Measurements from ENCODE around the gene OR2AE1.
A peak's percentile ranks its signal among the peaks of the same experiment; 100 is the strongest.
"Not testable (repeated sequence)": the region's sequence is repeated elsewhere in the genome, so short reads cannot be mapped to it uniquely, and the experiment has no call there.

Gene OR2AE1

GRCh38 chr7:99867477-99867876, 9.4 kb downstream of the OR2AE1 start:
- H3K4me3 ChIP-seq (ENCODE audit: low read length); DNase-seq (ENCODE audit: low read depth, low spot score): not testable (repeated sequence)

DNA sequence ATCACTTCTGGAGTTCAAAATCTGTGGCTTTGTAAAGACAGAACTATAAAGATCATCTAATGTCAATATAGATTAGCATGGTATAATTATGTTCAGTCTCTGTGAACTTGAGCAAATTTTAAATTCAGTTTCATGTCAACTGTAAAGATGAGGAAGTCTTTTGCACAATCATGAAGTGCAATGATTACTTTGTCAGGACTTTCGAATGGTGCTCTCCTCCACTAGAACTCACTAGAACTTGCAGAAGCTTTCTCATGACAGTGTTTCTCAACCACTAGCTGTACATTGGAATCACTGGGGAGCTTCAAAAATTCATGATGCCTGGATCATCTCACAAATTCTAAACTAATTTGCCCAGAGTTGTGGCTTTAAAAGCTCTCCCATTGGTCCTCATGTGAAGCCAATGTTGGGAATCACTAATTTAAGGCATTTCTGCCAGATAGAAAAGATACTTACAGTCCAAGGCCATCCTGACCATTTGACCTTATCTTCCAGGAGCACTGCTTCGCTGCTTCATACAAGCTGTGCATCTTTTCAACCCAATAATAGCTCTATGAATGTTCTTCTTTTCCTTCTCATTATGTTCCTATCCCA, 12.9 kb downstream of the OR2AE1 start:
- no peak for DNase-seq (ENCODE audit: low read depth, low spot score)

DNA sequence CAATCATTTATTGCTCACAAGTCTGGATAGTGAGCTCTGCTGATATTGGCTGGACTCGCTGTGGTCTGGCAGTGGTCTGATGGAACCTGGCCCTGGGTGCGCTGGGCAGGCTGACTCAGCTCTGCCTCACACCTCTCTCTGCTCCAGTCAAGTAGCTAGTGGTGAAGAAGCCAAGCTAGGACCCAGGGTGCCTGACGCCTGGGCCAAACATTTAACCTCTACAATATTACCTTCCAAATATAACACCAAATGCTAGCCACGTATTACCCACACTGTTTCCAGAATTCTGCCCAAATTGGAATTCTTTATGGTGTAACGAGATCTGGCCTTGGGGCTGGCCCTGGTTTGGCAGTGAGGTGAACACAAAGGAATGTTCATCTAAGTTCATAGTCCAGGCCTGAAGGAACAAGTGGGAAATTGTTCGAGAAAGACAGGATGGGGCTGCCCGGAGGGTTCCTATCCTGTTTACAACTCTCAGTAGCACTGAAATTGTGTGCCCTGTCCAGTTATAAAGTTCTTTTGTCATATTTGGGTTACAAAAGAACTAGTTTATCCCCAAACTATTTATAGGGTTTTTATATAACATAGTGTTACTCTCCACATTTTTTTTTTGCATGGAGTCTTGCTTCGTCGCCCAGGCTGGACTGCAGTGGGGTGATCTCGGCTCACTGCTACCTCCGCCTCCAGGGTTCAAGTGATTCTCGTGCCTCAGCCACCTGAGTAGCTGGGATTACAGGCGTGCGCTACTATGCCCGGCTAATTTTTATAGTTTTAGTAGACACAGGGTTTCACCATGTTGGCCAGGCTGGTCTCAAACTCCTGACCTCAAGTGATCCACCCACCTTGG, 16.3 kb downstream of the OR2AE1 start:
- no peak for DNase-seq (ENCODE audit: low read depth, low spot score)
- no peak overlapping the region for H3K4me3 ChIP-seq (ENCODE audit: low read length)

More for the DNA sequence above, 12.9 kb downstream of the OR2AE1 start:
- H3K4me3 ChIP-seq (ENCODE audit: low read length), result no peak overlapping the region

DNA sequence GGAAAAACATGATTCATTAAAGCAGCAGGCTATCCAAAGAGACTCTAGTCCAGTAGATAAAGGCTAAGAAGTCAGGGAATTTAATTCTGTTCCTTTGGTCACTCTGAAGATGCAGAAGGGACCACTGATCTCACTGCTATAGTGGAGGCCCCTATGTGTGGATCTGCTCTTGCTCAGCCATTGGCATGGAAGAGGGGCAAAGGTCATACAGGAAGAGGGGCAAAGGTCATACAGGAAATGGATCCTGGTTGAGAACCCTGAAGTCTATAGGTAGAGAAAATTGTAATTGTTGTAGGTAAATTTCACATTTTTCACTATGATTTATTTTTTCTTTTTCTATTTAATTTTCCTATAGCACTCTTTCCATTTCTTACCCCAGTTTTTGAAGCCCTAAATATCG, 21.6 kb downstream of the OR2AE1 start:
- H3K4me3 ChIP-seq (ENCODE audit: low read length), result no peak overlapping the region
- DNase-seq (ENCODE audit: low read depth, low spot score), result no peak

- no peak overlapping the region for H3K4me3 ChIP-seq (ENCODE audit: low read length)
- no peak for DNase-seq (ENCODE audit: low read depth, low spot score)
These were observed 28.2 kb downstream of the OR2AE1 start for GRCh38 chr7:99848420-99849216.

DNA sequence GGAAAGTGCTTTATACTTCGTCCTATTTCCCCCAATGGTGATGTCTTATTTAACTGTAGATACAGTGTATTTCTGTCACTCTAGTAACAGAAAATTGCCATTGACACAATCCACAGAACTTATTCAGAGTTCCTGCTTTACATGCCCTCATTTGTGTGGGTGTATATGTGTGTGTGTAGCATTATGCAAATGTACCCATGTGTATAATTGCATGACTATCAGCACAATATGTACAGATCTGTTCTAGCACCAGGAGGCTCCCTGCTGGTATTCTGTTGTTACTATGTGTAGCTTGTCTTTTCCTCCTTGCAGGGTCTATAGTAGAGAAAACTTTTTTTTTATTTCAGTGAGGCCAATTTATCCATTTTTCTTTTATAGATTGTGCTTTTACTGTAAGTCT, 32.5 kb downstream of the OR2AE1 start:
- no peak for DNase-seq (ENCODE audit: low read depth, low spot score)
- no peak overlapping the region for H3K4me3 ChIP-seq (ENCODE audit: low read length)

DNA sequence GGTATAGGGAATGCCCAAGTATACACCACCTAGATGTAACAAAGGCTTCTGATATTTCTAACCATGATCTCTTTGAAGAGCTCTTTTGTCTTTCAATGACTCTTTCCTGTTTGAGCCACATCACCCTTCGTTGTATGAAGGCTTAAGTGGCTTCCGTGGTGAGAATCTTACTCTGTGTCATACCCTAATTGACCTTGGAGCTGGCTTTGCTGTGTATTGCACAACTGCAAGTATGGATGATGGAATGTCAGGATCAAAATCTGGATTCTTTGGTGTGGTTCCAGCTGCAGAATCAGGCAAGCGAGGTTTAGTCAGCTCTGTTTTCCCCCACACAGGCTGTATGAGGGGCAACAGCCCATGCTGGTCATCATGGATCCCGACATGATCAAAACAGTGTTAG, 33.0 kb downstream of the OR2AE1 start:
- no peak overlapping the region for H3K4me3 ChIP-seq (ENCODE audit: low read length)

GRCh38 chr7:99842926-99843325, 33.9 kb downstream of the OR2AE1 start:
- H3K4me3 ChIP-seq (ENCODE audit: low read length), result no peak overlapping the region
- DNase-seq (ENCODE audit: low read depth, low spot score), result no peak

More for the DNA sequence above, 33.0 kb downstream of the OR2AE1 start:
- DNase-seq (ENCODE audit: low read depth, low spot score), result no peak

DNA sequence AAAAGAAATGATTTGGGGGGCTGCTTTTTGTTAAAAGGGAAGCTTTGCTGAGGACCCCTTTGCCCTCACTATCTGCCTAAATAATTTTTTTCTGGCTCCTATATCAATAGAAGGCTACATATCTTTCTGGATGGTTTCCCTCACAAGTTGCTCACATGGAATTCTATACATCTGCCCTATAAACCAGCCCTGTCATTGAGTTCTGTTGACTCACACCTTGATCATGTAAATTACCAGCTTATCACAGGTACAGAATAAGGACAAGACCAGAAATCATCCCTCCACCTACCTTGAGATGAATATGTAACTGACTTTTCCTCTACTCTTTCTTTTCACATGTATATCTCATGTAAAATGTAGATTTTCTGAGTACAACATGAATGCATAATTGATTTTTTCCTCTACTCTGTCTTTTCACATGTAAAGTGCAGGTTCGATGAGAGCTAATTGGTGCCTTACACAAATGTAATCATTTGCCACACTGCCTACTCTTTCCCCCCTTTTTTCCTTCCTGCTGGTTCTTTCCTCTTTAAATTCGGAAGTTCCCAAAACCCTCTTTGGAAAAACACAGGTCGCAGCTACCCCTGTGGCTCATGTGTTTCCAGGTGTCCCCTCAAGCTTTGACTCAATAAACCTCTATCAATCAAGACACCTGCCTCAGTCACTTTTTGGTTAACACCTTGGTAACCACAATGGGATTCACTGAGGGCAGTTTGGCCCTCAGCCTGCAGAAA, 36.5 kb downstream of the OR2AE1 start:
- no peak for DNase-seq (ENCODE audit: low read depth, low spot score)

GRCh38 chr7:99839287-99840021, 37.4 kb downstream of the OR2AE1 start:
- peak; percentile 18 for DNase-seq (ENCODE audit: low read depth, low spot score)
- no peak overlapping the region for H3K4me3 ChIP-seq (ENCODE audit: low read length)

More for the DNA sequence above, 36.5 kb downstream of the OR2AE1 start:
- no peak overlapping the region for H3K4me3 ChIP-seq (ENCODE audit: low read length)

GRCh38 chr7:99837649-99838361, 39.0 kb downstream of the OR2AE1 start:
- DNase-seq (ENCODE audit: low read depth, low spot score), result no peak
- H3K4me3 ChIP-seq (ENCODE audit: low read length), result no peak overlapping the region

- DNase-seq (ENCODE audit: low read depth, low spot score), result no peak
These were observed 41.6 kb downstream of the OR2AE1 start for GRCh38 chr7:99835189-99835588.

GRCh38 chr7:99834382-99834781, 42.5 kb downstream of the OR2AE1 start:
- H3K4me3 ChIP-seq (ENCODE audit: low read length), result no peak overlapping the region

More at GRCh38 chr7:99835189-99835588, 41.6 kb downstream of the OR2AE1 start:
- H3K4me3 ChIP-seq (ENCODE audit: low read length), result no peak overlapping the region

GRCh38 chr7:99833289-99833877, 43.5 kb downstream of the OR2AE1 start:
- no peak for DNase-seq (ENCODE audit: low read depth, low spot score)
- no peak overlapping the region for H3K4me3 ChIP-seq (ENCODE audit: low read length)

More at GRCh38 chr7:99834382-99834781, 42.5 kb downstream of the OR2AE1 start:
- DNase-seq (ENCODE audit: low read depth, low spot score), result no peak

GRCh38 chr7:99831595-99831994, 45.2 kb downstream of the OR2AE1 start:
- H3K4me3 ChIP-seq (ENCODE audit: low read length), result no peak overlapping the region
- no peak for DNase-seq (ENCODE audit: low read depth, low spot score)

DNA sequence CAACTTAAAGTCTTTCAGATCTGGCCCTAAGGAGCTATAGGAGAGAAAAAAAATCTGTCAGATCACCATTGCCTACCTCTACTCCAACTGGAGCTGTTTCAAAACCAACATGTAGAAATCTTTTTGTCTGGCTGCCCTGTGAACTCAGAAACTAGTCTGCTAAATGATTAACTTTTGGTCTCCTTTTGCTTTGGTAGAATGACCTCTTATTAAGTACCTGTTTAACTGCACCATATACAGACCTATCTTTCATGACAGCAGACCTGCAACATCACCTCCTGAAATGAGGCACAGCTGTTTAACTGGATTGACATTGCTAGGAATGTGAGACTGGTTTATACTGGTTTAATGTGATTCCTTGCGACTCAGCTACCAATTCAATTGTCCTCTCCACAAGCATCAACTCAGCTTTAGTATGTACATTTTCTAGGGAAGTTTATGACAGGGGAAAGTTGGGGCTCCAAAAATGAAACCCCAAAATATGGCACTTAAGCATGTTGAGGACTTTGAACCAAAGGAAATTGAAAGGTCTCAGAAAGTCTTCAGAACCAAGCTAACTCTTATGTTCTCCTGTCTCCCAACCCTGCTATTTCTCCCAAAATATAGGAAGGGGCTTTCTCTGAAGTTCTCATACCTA, 47.2 kb downstream of the OR2AE1 start:
- no peak overlapping the region for H3K4me3 ChIP-seq (ENCODE audit: low read length)
- no peak for DNase-seq (ENCODE audit: low read depth, low spot score)

GRCh38 chr7:99828811-99829210, 48.0 kb downstream of the OR2AE1 start:
- H3K4me3 ChIP-seq (ENCODE audit: low read length), result no peak overlapping the region
- DNase-seq (ENCODE audit: low read depth, low spot score), result no peak

Data from Jurkat, Clone E6-1 (cell line).